HG03135 (cell line): ENCODE data around the gene DOHH.
"Not testable (repeated sequence)": the region's sequence is repeated elsewhere in the genome, so short reads cannot be mapped to it uniquely, and the experiment has no call there.

Source experiments
- ATAC-seq: cut with Tn5 transposase; IDR thresholded peaks from one replicate; pipeline ENCODE4 v1.9.1; 2021; ENCODE audit warnings: mild to moderate bottlenecking, moderate library complexity; ENCODE audit not compliant: unreplicated experiment

Gene DOHH

DNA sequence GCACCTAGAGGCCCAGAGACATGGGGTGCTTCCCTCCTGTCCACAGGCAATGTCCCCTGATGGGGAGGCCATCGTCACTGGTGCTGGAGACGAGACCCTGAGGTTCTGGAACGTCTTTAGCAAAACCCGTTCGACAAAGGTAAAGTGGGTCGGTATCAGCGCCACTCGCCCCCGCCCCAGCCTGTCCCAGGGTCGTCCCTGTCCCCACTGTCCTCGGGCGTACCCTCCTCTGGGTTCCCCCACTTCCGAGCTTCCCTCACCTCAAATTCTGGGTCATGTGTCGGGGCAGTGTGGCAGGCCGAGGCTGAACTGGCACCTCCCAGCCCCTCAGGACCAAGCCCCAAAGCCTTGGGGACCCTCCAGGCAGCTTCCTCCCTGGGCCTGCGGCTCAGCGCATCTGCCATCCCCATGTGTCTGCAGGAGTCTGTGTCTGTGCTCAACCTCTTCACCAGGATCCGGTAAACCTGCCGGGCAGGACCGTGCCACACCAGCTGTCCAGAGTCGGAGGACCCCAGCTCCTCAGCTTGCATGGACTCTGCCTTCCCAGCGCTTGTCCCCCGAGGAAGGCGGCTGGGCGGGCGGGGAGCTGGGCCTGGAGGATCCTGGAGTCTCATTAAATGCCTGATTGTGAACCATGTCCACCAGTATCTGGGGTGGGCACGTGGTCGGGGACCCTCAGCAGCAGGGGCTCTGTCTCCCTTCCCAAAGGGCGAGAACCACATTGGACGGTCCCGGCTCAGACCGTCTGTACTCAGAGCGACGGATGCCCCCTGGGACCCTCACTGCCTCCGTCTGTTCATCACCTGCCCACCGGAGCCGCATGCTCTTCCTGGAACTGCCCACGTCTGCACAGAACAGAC lies 34.1 kb upstream of the DOHH start:
- ATAC-seq, result no peak

DNA sequence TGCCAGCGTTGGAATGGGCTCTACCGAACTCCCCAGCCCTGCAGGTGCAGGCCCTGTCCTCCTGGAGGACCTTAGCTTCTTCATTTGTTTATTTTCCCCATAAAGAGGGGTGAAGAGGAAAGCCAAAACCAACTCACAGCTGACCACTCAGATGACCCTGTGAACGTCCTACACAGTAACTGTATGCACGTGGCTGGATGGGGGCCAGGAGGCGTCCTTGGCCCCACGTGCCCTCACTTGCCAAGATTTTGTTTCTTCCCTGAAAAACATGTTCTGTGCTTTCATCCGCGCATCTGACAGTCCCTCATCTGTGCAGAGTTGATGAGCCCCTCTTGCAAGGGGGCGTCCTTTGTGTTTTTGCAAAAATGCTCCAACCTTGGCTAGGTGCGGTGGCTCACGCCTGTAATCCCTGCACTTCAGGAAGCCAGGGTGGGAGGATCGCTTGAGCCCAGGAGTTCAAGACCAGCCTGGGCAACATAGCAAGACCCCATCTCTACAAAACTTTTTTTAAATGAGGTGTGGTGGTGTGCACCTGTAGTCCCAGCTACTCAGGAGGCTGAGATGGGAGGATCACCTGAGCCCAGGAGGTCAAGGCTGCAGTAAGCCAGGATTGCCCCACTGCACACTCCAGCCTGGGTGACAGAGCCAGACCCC lies 33.2 kb upstream of the DOHH start:
- ATAC-seq, result no peak

DNA sequence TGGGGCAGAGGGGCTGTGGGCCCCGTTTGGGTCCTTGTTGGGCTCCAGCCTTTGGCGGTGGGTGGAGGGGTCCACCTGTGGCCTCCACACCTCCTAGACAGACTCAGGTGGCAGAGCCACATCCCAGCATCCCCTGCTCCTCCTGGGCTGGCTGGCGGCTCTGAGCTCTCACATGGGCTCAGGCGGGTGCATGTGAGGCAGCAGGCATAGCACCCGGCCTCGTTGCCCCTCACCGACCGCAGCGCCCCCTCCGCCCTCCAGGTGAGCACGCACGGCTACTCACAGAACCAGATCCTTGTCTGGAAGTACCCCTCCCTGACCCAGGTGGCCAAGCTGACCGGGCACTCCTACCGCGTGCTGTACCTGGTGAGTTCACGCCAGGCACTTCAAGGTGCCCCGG lies 32.6 kb upstream of the DOHH start:
- no peak for ATAC-seq

DNA sequence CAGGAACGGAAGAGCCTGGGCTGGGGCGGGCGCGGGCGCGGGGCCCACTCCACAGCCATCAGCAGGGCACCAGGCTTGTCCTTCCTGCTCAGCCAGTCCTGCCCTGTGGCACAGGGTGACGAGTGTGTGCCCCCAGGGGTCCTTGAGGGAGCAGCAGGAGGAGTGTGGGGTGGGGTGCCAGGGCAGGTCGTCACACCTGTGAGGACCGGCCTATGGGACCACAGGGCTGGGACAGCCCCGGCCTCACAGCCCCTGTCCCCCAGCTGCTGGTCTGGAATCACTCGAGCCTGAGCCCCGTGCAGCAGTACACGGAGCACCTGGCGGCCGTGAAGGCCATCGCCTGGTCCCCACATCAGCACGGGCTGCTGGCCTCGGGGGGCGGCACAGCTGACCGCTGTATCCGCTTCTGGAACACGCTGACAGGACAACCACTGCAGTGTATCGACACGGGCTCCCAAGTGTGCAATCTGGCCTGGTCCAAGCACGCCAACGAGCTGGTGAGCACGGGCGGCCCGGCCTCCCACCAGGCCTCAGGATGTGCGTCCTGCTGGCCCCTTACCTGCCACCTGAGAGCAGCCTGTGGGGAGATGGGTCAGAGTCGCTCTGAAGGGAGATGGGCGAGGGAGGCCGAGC lies 31.8 kb upstream of the DOHH start:
- no peak for ATAC-seq

DNA sequence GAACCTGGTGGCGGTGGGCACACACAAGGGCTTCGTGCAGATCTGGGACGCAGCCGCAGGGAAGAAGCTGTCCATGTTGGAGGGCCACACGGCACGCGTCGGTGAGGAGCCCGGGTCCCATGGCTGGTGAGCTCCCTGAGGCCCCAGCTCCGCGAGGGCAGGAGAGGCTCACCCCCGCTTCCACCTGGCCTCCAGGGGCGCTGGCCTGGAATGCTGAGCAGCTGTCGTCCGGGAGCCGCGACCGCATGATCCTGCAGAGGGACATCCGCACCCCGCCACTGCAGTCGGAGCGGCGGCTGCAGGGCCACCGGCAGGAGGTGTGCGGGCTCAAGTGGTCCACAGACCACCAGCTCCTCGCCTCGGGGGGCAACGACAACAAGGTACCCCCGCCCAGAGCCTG lies 31.2 kb upstream of the DOHH start:
- no peak for ATAC-seq

DNA sequence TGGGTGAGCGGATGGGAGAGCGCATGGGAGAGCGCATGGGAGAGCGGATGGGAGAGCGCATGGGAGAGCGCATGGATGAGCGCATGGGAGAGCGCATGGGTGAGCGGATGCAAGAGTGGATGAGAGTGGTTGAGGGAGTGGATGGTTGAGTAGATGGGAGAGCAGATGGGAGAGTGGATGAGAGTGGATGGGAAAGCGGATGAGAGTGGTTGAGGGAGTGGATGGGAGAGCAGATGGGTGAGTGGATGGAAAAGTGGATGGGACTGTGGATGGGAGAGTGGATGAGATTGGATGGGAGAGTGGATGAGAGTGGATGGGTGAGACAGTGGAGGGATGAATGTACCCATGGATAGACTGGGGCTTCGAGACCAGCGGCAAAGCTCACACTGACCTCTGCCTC lies 29.9 kb upstream of the DOHH start:
- ATAC-seq, result no peak

DNA sequence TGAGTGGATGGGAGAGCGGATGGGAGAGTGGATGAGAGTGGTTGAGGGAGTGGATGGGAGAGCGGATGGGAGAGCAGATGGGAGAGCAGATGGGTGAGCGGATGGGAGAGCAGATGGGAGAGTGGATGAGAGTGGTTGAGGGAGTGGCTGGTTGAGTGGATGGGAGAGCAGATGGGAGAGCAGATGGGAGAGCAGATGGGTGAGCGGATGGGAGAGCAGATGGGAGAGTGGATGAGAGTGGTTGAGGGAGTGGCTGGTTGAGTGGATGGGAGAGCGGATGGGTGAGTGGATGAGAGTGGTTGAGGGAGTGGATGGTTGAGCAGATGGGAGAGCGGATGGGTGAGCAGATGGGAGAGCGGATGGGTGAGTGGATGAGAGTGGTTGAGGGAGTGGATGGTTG lies 28.8 kb upstream of the DOHH start:
- not testable (repeated sequence) for ATAC-seq

DNA sequence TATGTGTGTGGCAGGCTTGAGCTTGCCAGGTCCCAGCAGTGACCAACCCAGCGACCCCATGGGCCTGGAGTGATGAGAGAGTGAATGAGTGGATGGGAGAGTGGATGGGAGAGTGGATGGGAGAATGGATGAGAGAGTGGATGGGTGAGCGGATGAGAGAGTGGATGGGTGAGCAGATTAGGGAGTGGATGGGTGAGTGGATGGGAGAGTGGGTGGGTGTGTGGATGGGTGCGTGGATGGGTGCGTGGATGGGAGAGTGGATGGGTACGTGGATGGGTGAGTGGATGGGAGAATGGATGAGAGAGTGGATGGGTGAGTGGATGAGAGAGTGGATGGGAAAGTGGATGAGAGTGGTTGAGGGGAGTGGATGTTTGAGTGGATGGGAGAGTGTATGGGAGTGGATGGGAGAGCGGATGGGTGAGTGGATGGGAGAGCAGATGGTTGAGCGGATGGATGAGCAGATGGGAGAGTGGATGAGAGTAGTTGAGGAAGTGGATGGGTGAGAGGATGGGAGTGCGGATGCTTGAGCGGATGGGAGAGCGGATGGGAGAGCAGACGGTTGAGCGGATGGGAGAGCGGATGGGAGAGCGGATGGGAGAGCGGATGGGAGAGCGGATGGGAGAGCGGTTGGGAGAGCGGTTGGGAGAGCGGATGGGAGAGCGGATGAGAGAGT lies 28.2 kb upstream of the DOHH start:
- no peak for ATAC-seq

DNA sequence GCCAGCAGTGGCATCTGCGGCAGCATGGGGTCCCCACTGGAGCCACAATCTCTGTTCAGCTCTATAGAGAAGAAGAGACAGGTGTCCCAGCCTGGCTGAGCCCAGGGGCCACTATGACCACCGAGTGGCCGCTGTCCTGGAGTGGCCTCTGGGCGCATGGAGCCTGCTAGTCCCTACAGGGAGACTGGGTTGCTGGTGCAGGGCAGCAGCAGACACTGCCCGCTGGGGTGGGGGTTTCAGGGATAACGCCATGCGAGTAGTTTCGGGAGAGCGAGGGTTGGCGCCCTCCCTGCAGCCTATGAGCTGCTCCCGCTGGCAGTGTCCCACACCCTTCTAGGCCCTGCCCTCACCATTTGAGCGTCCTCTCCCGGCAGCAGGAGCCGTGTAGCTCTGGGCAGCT lies 27.6 kb upstream of the DOHH start:
- no peak for ATAC-seq

DNA sequence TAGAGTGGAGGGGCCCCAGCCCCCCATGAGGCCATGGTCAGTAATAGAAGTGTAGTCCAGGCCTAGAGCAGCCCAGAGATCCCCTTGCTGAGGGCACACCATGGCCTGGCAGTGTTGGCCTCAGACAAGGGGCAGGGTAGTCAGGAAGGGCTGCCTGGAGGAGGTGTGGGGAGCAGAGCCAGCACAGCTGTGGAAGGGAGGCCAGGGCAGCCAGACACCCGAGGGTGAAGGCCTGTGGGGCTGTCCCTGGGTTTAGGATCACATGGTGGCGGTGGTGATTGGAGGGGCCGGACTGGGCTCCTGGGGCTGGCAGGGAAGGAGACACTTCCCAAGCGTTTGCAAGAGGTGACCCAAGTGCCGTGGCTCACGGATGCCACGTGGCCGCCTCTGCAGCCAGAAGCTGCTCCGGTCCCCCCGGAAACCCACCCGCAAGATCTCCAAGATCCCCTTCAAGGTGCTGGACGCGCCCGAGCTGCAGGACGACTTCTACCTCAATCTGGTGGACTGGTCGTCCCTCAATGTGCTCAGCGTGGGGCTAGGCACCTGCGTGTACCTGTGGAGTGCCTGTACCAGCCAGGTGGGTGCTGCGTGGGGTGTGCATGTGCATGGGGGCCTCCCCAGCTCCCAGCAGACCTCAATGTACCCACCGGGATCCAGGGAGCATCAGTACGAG lies 26.9 kb upstream of the DOHH start:
- no peak for ATAC-seq

DNA sequence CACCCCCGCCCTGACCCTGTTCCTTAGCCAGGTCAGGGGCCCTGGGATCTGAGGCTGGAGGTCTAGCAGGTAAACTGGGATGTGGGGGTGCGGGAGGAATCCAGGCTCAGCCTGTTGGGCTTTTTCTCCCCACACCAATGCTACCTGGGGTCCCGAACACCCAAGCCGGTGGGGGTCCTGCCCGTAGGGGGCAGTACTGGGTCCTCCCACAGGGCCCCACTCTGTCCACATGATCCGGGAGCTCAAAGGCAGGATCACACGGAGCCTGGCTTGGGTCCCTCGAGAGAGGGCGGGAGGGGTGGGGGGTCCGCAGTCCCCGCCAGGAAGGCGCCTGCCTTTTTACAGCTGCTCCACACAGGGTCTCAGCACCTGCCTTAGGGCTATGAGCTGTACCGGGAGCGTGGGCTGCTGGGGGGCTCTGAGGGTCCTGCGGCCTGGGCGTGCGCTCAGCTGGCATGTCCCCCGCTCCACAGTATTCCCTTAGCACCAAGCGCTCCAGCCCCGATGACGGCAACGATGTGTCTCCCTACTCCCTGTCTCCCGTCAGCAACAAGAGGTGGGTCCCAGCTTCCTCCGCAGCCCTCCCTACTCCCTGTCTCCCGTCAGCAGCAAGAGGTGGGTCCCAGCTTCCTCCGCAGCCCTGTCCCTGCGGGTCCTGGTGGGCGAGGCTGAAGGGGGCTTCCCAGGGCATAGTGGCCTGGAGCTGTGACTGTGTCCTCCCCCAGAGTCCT lies 26.2 kb upstream of the DOHH start:
- ATAC-seq, result no peak

DNA sequence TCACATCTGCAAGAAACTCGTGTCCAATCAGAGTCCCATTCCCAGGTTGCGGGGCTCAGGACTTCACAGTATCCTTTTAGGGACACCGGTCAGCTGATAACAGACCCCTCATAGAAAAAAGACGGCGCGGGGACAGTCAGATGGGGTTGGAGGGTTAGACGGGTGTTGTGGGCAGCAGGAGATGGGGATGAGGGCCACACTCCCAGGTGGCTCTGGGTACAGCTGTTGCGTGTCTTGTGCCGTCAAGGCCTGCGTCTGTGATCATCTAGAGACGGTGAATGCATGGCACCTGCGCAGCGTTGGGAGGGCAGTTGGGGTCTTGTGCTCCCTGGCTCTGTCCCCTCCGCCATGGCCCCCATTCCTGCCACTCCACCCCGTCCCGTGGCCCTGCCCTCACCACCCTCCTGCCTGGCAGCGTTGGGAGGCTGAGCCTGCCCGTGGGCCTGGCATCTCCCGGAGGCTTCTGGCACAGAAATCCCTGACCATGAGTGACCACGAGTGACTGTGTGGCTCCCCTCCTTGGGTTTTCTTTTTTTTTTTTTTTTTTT lies 24.5 kb upstream of the DOHH start:
- no peak for ATAC-seq

DNA sequence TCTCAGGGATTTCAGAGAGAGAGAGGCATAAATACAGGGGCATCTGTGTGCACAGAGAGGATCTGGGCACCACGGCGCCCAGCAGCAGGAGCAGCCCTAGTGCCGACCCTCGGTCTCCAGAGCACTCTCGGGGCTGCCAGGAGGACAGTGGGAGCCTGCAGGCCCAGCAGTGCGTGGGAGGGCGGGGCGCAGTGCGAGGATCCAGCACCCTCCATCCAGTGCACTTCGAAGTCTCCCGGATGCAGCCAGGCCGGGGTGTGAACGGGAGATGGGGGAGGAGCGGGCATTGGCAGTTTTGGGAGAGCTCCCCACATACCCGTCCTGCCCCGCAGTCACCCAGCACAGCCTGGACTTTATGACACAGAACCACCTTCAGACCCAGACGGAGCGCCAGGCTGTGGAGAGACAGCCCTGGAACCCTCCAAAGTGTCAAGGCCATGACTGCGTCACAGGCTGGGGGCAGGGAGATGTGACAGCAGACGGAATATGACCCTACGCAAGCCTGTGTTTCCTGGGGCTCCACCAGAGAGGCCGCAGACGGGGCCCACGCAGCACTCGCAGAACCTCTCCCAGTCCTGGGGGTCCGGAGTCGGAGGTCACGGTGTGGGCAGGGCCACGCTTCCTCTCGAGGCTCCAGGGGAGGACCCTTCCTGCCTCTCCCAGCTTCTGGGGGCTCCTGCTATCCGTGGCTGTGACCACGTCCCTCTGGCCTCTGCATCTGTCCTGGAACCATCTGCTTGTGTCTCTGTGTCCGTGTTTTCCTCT lies 23.8 kb upstream of the DOHH start:
- no peak for ATAC-seq

DNA sequence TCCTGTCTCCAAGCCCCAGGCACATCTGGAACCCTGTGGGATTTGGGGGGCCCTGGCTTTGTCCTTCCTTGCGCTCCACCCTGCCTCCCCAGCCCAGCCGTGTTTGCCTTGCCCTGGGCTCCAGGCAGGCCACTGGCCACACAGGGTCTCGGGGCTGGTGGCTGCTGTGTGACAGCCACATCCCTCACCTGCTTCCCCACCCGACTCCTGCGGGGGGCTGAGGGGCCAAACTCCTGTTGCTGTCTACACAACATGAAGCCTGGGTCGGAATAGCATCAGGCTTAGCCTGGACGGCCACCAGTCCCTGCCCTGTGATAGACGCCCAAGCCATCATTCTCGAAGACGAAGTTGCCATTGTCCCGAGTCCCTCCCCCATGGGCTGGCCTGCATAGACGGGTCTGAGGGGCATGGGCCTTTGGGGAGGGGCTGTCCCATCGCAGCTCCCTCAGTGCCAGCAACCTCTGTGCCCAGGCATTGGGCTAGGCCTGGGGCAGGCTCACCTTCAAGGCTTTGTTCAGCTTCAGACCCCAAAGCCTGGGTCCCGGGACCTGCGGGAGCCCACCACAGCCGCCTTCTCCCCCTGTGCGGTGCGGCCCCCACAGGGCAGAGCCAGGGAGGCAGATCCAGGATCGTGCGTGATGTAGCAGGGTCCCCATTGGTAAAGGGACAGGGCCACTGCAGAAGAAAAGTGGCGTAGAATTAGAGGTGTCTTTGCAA lies 23.0 kb upstream of the DOHH start:
- no peak for ATAC-seq

DNA sequence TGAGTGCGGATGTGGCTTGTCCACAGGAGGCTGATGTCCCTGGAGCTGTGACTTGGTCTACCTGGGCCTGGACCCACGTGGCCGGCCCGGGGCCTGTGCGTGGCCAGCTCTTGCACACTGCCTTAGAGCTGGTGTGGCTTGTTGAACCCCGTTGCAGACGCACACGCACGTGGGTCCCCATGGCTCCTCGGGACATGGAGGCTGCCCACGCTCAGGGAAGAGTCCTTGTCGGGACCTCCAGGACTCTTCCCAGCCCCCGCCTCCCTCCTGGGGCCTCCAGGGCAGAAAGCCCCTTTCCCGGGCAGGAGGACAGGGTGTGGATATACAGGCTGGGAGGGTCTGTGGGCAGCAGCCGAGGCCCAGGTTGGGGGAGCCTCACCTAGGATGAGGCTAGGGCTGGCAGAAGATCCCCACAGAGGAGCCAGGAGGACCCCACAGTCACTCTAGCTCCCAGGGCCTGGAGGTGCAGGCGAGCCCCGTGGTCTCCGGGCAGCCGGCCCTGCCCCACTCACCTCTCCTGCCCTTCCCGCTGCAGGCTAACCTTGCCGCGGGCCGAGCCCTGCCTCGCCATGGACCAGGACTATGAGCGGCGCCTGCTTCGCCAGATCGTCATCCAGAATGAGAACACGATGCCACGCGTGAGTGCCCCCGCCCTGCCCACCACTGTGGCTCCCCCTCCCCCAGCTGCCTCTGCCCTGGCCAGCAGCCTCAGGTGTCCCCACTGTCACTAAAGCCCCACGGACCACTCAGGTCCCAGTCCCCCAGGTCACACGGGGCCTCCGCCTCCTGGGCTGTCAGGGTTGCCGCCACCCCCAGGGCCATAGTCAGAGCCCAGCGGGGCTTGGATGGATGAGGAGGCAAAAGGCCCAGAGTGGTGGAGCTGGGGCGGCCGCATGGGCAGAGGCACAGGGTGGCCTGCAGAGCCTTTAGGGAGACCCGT lies 22.2 kb upstream of the DOHH start:
- no peak for ATAC-seq

DNA sequence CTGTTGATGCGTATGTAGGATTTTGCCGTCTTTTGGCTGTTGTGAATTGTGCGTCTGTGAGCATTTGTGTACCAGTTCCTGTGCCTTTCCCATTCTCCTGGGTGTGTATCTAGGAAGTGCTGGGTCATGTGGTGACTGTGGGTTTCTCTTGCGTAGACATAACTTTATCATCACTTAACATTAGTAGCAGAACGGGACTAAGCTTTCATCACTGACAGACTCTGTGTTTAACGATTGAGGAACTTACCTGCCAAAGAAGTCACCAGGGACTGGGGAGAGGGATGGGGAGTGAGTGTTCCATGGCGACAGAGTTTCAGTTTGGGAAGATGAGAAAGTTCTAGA lies 20.6 kb upstream of the DOHH start:
- ATAC-seq, result no peak

DNA sequence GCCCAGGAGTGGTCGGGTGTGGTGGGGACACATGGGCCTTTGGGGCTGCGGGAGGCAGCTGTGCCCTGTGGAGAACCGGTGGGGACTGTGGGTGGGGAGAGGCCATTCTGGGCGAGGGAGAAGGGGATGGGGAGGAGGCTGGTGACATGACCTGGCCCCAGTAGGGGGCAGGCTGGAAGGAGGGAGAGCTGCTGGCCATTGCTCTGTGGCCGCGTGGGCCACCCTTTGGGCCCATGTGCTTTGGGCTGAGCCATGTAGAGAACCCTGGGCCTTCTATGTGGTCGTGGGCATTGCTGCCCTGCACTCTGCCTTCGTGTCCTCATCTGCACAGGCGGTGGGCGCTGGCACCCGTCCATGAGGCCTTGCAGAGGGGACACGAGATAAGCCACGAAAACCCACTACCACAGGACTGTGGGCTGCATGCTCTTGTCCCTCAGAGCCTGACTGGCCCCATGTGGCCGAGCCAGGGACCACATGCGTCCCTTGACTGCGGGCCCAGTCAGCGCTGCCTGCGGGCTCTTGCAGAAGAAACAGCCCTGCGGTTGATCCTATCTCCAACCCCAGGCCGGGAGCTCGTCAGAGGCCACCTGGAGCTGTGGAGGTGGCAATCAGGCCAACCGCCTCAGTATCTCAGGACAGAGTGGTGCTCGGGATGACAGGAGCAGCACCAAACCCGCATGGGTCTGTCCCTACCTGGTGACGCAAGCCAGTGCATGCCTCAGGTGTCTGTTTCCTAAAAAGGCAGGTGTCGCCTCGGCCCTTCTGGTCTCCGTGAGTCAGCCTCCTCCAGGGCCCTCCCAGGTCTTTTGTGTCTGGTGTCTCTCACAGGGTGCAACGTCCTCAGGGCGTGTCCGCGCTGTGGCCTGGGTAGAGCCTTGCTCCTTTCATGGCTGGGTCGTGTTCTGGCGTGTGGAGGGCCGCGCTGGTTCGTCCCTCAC lies 20.0 kb upstream of the DOHH start:
- ATAC-seq, result no peak
